HL-60 (cell line): ENCODE measurements around the gene DENND6A.

Source experiments
- DNase-seq, 2 experiments: peaks; one replicate each; pipeline ENCODE4 v3.0.0-alpha.2; 2010 to 2020; ENCODE audit warnings: low read depth in 1 of 2, low spot score in 1 of 2
- H3K27ac ChIP-seq: fragments of 250-450 bp; sonication (Bioruptor Pico); replicated peaks from 2 replicates; pipeline ENCODE4 v1.5.1; 2020; ENCODE audit warnings: mild to moderate bottlenecking, moderate library complexity
- H3K27me3 ChIP-seq: fragments of 250-450 bp; sonication (Bioruptor Pico); 2 replicates; pipeline ENCODE4 v1.5.1; 2021; ENCODE audit warnings: mild to moderate bottlenecking, moderate library complexity; ENCODE audit not compliant: insufficient read depth, poor library complexity, severe bottlenecking
- H3K4me3 ChIP-seq: replicated peaks from 2 replicates; pipeline ENCODE4 v1.5.1; 2011; ENCODE audit warnings: mild to moderate bottlenecking, control low read depth, low read length; ENCODE audit not compliant: insufficient read depth
- GABPA ChIP-seq: IDR thresholded peaks from 2 replicates; pipeline ENCODE4 v1.6.1; 2012; ENCODE audit warnings: low read depth
- POLR2AphosphoS5 ChIP-seq: IDR thresholded peaks from 2 replicates; pipeline ENCODE4 v1.6.1; 2012; ENCODE audit warnings: low read depth
- SPI1 ChIP-seq: IDR thresholded peaks from 2 replicates; pipeline ENCODE4 v1.6.1; 2012; ENCODE audit warnings: low read depth, mild to moderate bottlenecking, borderline replicate concordance
- TF ChIP-seq, protein P1 (sequence below): IDR thresholded peaks from one replicate; pipeline ENCODE4 v1.5.1; 2011; ENCODE audit warnings: low read length, control low read depth, inconsistent platforms; ENCODE audit not compliant: insufficient read depth
- TF ChIP-seq, protein P2 (sequence below): IDR thresholded peaks from 2 replicates; pipeline ENCODE4 v1.6.1; 2012; ENCODE audit warnings: low read depth; ENCODE audit not compliant: insufficient replicate concordance

Gene DENND6A

GRCh38 chr3:57670543-57670942, 22.3 kb downstream of the DENND6A start:
- Histone ChIP-seq H3K4me3 (no peak overlapping the region), H3K27me3 (no peaks in the 10 kb centered on the region), H3K27ac (no peak overlapping the region)
- TF ChIP-seq POLR2AphosphoS5: no peak
- TF ChIP-seq SPI1: no peak
- TF ChIP-seq, protein P1, sequence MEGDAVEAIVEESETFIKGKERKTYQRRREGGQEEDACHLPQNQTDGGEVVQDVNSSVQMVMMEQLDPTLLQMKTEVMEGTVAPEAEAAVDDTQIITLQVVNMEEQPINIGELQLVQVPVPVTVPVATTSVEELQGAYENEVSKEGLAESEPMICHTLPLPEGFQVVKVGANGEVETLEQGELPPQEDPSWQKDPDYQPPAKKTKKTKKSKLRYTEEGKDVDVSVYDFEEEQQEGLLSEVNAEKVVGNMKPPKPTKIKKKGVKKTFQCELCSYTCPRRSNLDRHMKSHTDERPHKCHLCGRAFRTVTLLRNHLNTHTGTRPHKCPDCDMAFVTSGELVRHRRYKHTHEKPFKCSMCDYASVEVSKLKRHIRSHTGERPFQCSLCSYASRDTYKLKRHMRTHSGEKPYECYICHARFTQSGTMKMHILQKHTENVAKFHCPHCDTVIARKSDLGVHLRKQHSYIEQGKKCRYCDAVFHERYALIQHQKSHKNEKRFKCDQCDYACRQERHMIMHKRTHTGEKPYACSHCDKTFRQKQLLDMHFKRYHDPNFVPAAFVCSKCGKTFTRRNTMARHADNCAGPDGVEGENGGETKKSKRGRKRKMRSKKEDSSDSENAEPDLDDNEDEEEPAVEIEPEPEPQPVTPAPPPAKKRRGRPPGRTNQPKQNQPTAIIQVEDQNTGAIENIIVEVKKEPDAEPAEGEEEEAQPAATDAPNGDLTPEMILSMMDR: no peak
- TF ChIP-seq GABPA: no peak
- TF ChIP-seq, protein P2, sequence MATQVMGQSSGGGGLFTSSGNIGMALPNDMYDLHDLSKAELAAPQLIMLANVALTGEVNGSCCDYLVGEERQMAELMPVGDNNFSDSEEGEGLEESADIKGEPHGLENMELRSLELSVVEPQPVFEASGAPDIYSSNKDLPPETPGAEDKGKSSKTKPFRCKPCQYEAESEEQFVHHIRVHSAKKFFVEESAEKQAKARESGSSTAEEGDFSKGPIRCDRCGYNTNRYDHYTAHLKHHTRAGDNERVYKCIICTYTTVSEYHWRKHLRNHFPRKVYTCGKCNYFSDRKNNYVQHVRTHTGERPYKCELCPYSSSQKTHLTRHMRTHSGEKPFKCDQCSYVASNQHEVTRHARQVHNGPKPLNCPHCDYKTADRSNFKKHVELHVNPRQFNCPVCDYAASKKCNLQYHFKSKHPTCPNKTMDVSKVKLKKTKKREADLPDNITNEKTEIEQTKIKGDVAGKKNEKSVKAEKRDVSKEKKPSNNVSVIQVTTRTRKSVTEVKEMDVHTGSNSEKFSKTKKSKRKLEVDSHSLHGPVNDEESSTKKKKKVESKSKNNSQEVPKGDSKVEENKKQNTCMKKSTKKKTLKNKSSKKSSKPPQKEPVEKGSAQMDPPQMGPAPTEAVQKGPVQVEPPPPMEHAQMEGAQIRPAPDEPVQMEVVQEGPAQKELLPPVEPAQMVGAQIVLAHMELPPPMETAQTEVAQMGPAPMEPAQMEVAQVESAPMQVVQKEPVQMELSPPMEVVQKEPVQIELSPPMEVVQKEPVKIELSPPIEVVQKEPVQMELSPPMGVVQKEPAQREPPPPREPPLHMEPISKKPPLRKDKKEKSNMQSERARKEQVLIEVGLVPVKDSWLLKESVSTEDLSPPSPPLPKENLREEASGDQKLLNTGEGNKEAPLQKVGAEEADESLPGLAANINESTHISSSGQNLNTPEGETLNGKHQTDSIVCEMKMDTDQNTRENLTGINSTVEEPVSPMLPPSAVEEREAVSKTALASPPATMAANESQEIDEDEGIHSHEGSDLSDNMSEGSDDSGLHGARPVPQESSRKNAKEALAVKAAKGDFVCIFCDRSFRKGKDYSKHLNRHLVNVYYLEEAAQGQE: no peak
- no peak for DNase-seq

DNA sequence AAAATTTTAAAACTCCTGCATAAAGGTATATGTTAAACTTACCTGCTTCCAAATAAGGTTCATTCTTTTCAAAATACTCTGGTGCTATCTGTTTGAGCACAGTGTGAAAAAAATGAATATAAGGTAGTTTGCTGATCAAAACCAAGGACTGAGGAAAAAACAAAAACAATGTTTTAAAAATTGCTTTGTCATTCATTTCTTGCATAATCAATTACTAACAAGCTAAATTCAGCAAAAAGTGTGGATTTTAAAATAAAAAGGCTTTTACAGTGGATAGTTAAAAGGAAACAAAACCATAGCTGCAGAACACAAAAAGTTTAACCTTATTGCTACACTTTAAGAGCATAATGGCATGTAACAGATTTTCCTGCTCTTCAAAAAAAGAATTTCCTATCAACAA, 31.5 kb downstream of the DENND6A start:
- Histone ChIP-seq H3K4me3 (no peak overlapping the region), H3K27me3 (no peaks in the 10 kb centered on the region), H3K27ac (no peak overlapping the region)
- TF ChIP-seq, protein P1: no peak
- no peak for TF ChIP-seq POLR2AphosphoS5
- no peak for TF ChIP-seq GABPA
- no peak for TF ChIP-seq SPI1
- TF ChIP-seq, protein P2: no peak
- no peak for DNase-seq

- Histone ChIP-seq H3K4me3 (no peak overlapping the region), H3K27me3 (no peaks in the 10 kb centered on the region), H3K27ac (no peak overlapping the region)
- TF ChIP-seq GABPA (no peak), SPI1 (no peak)
- TF ChIP-seq, protein P1: no peak
- TF ChIP-seq, protein P2: no peak
- no peak for DNase-seq
These were observed 33.0 kb downstream of the DENND6A start for GRCh38 chr3:57659806-57660439.
